Gastrocnemius medialis (tissue), 4 donors: ENCODE measurements around the gene CAMK1.

Source experiments
- POLR2A ChIP-seq, 2 donors: fragments of 450-650 bp; IDR thresholded peaks; one replicate each; pipeline ENCODE4 v1.6.1; 2017; ENCODE audit warnings: antibody characterized with exemption in 2 of 2, mild to moderate bottlenecking in 2 of 2, moderate library complexity in 2 of 2
- TF ChIP-seq, protein P1 (sequence below), 5 experiments: fragments of 450-650 bp in 3 of 5; fragments of 200-600 bp in 2 of 5; sonication (generic) in 2 of 5; IDR thresholded peaks in 4 of 5; conservative IDR thresholded peaks in 1 of 5; 1 replicate in 4 of 5; 2 replicates in 1 of 5; pipeline ENCODE4 v1.5.1; 2016 to 2019; ENCODE audit warnings: antibody characterized with exemption in 5 of 5, mild to moderate bottlenecking in 3 of 5, moderate library complexity in 3 of 5

DNA sequence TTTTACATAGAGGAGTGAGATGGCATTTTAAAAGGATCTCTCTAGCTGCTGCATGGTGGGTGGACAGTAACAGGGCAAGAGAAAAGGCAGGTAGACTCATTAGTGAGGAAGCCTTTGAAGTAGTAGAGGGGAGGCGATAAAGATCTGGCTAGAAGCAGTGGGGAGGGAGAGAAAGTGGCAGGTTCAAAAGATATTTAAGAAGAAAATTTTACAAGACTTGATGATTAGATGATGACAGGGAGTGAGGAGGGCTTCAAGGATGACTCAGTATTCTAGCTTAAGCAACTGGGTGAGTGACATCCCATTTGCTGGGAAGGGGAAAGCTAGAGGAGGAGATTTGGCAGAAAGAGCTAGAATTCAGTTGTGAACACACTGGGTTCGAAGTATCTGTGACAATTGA is 42.0 kb downstream of the CAMK1 start:
- TF ChIP-seq, protein P1, sequence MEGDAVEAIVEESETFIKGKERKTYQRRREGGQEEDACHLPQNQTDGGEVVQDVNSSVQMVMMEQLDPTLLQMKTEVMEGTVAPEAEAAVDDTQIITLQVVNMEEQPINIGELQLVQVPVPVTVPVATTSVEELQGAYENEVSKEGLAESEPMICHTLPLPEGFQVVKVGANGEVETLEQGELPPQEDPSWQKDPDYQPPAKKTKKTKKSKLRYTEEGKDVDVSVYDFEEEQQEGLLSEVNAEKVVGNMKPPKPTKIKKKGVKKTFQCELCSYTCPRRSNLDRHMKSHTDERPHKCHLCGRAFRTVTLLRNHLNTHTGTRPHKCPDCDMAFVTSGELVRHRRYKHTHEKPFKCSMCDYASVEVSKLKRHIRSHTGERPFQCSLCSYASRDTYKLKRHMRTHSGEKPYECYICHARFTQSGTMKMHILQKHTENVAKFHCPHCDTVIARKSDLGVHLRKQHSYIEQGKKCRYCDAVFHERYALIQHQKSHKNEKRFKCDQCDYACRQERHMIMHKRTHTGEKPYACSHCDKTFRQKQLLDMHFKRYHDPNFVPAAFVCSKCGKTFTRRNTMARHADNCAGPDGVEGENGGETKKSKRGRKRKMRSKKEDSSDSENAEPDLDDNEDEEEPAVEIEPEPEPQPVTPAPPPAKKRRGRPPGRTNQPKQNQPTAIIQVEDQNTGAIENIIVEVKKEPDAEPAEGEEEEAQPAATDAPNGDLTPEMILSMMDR (IDR thresholded peaks at IDR 0.05 in 4 of 5, conservative IDR thresholded peaks at IDR 0.05 in 1 of 5), result no peak
- TF ChIP-seq POLR2A (IDR thresholded peaks at IDR 0.05), result no peak
